Measurements from ENCODE around the gene LCTL. TPM values are rescaled to one million over a fixed set of nuclear protein-coding genes. Genes with fewer than 3 reads are reported as not detected.

LCTL gene
- total and polyA plus RNA-seq, 2 donors (not counting 1 experiment from before 2014, with no cell fraction given) = 0.66 to 0.96 TPM

DNA sequence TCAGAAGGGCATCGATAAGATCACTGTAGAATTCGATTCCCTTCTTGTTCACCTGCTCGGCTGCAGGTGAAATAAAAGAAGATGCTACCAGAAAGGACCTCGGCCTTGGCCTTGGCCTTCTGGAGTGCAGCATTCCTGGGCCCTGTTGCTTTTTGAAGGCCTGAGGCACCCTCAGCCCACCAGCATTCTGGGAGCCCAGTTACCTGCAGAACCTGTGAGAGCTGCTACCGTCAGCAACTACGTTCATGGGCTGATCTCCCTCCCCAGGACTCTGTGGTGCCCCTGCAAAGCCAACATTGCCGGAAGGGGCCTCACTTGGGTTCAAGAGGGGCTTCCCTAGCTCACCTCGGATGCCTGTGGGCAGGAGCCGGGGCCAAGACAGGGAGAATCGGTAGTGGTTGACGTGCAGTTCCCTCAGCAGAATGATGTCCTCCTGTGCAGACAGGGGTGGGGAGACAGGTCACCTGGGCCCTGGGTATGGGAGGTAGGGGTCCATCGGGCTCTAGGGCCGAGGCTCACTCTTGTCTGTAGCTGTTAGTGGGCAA lies 2.2 kb downstream of the LCTL start:
- H3K79me2 ChIP-seq (ENCODE audit: control insufficient read depth, insufficient read depth, low read length) = no peaks in the 10 kb centered on the region
- no peak overlapping the region for H2AFZ ChIP-seq (ENCODE audit: low read length)
- H3K27ac ChIP-seq (ENCODE audit: insufficient read depth, low read length) = no peak overlapping the region
- TF ChIP-seq, protein P1, sequence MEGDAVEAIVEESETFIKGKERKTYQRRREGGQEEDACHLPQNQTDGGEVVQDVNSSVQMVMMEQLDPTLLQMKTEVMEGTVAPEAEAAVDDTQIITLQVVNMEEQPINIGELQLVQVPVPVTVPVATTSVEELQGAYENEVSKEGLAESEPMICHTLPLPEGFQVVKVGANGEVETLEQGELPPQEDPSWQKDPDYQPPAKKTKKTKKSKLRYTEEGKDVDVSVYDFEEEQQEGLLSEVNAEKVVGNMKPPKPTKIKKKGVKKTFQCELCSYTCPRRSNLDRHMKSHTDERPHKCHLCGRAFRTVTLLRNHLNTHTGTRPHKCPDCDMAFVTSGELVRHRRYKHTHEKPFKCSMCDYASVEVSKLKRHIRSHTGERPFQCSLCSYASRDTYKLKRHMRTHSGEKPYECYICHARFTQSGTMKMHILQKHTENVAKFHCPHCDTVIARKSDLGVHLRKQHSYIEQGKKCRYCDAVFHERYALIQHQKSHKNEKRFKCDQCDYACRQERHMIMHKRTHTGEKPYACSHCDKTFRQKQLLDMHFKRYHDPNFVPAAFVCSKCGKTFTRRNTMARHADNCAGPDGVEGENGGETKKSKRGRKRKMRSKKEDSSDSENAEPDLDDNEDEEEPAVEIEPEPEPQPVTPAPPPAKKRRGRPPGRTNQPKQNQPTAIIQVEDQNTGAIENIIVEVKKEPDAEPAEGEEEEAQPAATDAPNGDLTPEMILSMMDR (conservative IDR thresholded peaks at IDR 0.05 in 1 of 2, IDR thresholded peaks at IDR 0.05 in 1 of 2; ENCODE audit: low read depth in 1 of 2, low read length in 2 of 2) = no peak
- TF ChIP-seq EZH2 (IDR thresholded peaks at IDR 0.05; ENCODE audit: low read length, missing control alignments) = no peak
- H3K4me1 ChIP-seq (ENCODE audit: control insufficient read depth, extremely low read depth, insufficient read depth, low read length) = peaks cover 11% of the 10 kb centered on the region
- no peaks in the 10 kb centered on the region for H3K36me3 ChIP-seq (ENCODE audit: control insufficient read depth, insufficient read depth, low read length)
- H3K4me3 ChIP-seq (replicated peaks in 1 of 4; ENCODE audit: control extremely low read depth in 1 of 4, insufficient read depth in 1 of 4, low read depth in 3 of 4, low read length in 4 of 4) = no peak overlapping the region
- DNase-seq (ENCODE audit: low read depth in 2 of 2) = no peak
- no peaks in the 10 kb centered on the region for H3K9me3 ChIP-seq (ENCODE audit: control insufficient read depth, insufficient read depth, low read depth, low read length)
- no peaks in the 10 kb centered on the region for H4K20me1 ChIP-seq (ENCODE audit: control insufficient read depth, extremely low read depth, insufficient read depth, low read length)
- H3K9ac ChIP-seq (ENCODE audit: insufficient read depth, low read length) = no peak overlapping the region
- no peak overlapping the region for H3K4me2 ChIP-seq (ENCODE audit: extremely low read depth, insufficient read depth, low read length)
- no peaks in the 10 kb centered on the region for H3K27me3 ChIP-seq (ENCODE audit: control insufficient read depth, insufficient read depth, low read length)

- Histone ChIP-seq H3K4me2 (ENCODE audit: extremely low read depth, insufficient read depth, low read length) (no peak overlapping the region), H4K20me1 (ENCODE audit: control insufficient read depth, extremely low read depth, insufficient read depth, low read length) (no peaks in the 10 kb centered on the region), H3K4me3 (replicated peaks in 1 of 4; ENCODE audit: control extremely low read depth in 1 of 4, insufficient read depth in 1 of 4, low read depth in 3 of 4, low read length in 4 of 4) (no peak overlapping the region), H3K9ac (ENCODE audit: insufficient read depth, low read length) (no peak overlapping the region), H3K27ac (ENCODE audit: insufficient read depth, low read length) (no peak overlapping the region), H3K36me3 (ENCODE audit: control insufficient read depth, insufficient read depth, low read length) (no peaks in the 10 kb centered on the region), H2AFZ (ENCODE audit: low read length) (no peak overlapping the region), H3K9me3 (ENCODE audit: control insufficient read depth, insufficient read depth, low read depth, low read length) (no peaks in the 10 kb centered on the region), H3K79me2 (ENCODE audit: control insufficient read depth, insufficient read depth, low read length) (no peaks in the 10 kb centered on the region), H3K4me1 (ENCODE audit: control insufficient read depth, extremely low read depth, insufficient read depth, low read length) (peaks cover 11% of the 10 kb centered on the region), H3K27me3 (ENCODE audit: control insufficient read depth, insufficient read depth, low read length) (no peaks in the 10 kb centered on the region)
- TF ChIP-seq, protein P1 (conservative IDR thresholded peaks at IDR 0.05 in 1 of 2, IDR thresholded peaks at IDR 0.05 in 1 of 2; ENCODE audit: low read depth in 1 of 2, low read length in 2 of 2) = no peak
- TF ChIP-seq EZH2 (IDR thresholded peaks at IDR 0.05; ENCODE audit: low read length, missing control alignments) = no peak
- peak in 1 of 2 donors; percentile 19 for DNase-seq (ENCODE audit: low read depth in 2 of 2)
These were observed 2.7 kb downstream of the LCTL start for GRCh38 chr15:66563126-66563525.

- H3K4me3 ChIP-seq (replicated peaks in 1 of 4; ENCODE audit: control extremely low read depth in 1 of 4, insufficient read depth in 1 of 4, low read depth in 3 of 4, low read length in 4 of 4) = no peak overlapping the region
- H3K27me3 ChIP-seq (ENCODE audit: control insufficient read depth, insufficient read depth, low read length) = no peaks in the 10 kb centered on the region
- no peak overlapping the region for H2AFZ ChIP-seq (ENCODE audit: low read length)
- peaks cover 6% of the 10 kb centered on the region for H3K4me1 ChIP-seq (ENCODE audit: control insufficient read depth, extremely low read depth, insufficient read depth, low read length)
- H3K9me3 ChIP-seq (ENCODE audit: control insufficient read depth, insufficient read depth, low read depth, low read length) = no peaks in the 10 kb centered on the region
- H3K79me2 ChIP-seq (ENCODE audit: control insufficient read depth, insufficient read depth, low read length) = no peaks in the 10 kb centered on the region
- DNase-seq (ENCODE audit: low read depth in 2 of 2) = no peak
- no peaks in the 10 kb centered on the region for H3K36me3 ChIP-seq (ENCODE audit: control insufficient read depth, insufficient read depth, low read length)
- no peak overlapping the region for H3K27ac ChIP-seq (ENCODE audit: insufficient read depth, low read length)
- no peaks in the 10 kb centered on the region for H4K20me1 ChIP-seq (ENCODE audit: control insufficient read depth, extremely low read depth, insufficient read depth, low read length)
- H3K4me2 ChIP-seq (ENCODE audit: extremely low read depth, insufficient read depth, low read length) = no peak overlapping the region
- H3K9ac ChIP-seq (ENCODE audit: insufficient read depth, low read length) = no peak overlapping the region
- TF ChIP-seq, protein P1 (conservative IDR thresholded peaks at IDR 0.05 in 1 of 2, IDR thresholded peaks at IDR 0.05 in 1 of 2; ENCODE audit: low read depth in 1 of 2, low read length in 2 of 2) = no peak
- TF ChIP-seq EZH2 (IDR thresholded peaks at IDR 0.05; ENCODE audit: low read length, missing control alignments) = no peak
These were observed 4.8 kb downstream of the LCTL start for GRCh38 chr15:66560856-66561525.

All from fibroblast of lung (primary cell).